Thoracic aorta (tissue), 2 donors: ENCODE results near the gene PRTG. TPM values are rescaled to one million over a fixed set of nuclear protein-coding genes. Genes with fewer than 3 reads are reported as not detected.

Experiments
- ATAC-seq: fragments of 150-250 bp; one replicate; pipeline ENCODE4 v1.8.0; 2017; ENCODE audit warnings: low read depth; ENCODE audit not compliant: insufficient number of reproducible peaks, low FRiP score
- DNase-seq: peaks from one replicate; pipeline ENCODE4 v3.0.0-alpha.2; 2020; ENCODE audit warnings: low spot score
- H3K27ac ChIP-seq, 2 donors: fragments of 200-600 bp; sonication (generic); 1 replicate in 1 of 2; 2 replicates in 1 of 2; pipeline ENCODE4 v1.5.1; 2016; ENCODE audit warnings: mild to moderate bottlenecking in 2 of 2, moderate library complexity in 2 of 2
- H3K27me3 ChIP-seq: fragments of 200-600 bp; sonication (generic); replicated peaks from 2 replicates; pipeline ENCODE4 v1.6.0; 2016; ENCODE audit warnings: mild to moderate bottlenecking; ENCODE audit not compliant: insufficient read depth
- H3K36me3 ChIP-seq: fragments of 200-600 bp; sonication (generic); one replicate; pipeline ENCODE4 v1.5.1; 2016
- H3K4me1 ChIP-seq, 2 donors: fragments of 200-600 bp; sonication (generic); 1 replicate in 1 of 2; 2 replicates in 1 of 2; pipeline versions ENCODE4 v1.5.1 to v1.6.0; 2016; ENCODE audit warnings: low read depth in 2 of 2, mild to moderate bottlenecking in 1 of 2; ENCODE audit not compliant: control insufficient read depth in 1 of 2
- H3K4me3 ChIP-seq: fragments of 200-600 bp; sonication (generic); 2 replicates; pipeline ENCODE4 v1.5.1; 2016; ENCODE audit warnings: mild to moderate bottlenecking
- H3K9me3 ChIP-seq: fragments of 200-600 bp; sonication (generic); 2 replicates; pipeline ENCODE4 v1.5.1; 2016
- total RNA-seq, 2 donors: library from RNA; depleted of rRNA; stranded (reverse); fragments of >200 nt; gene quantifications; one replicate each; pipeline versions ENCODE4 v1.1.0 to v1.2.3, GENCODE V29; 2016
- TF ChIP-seq, protein P1 (sequence below): fragments of 200-600 bp; sonication (generic); IDR thresholded peaks from one replicate; pipeline ENCODE4 v1.5.1; 2019; ENCODE audit warnings: antibody characterized with exemption

PRTG gene
- total RNA-seq, 2 donors from 2014 or later, result 0.41 to 3.0 TPM

DNA sequence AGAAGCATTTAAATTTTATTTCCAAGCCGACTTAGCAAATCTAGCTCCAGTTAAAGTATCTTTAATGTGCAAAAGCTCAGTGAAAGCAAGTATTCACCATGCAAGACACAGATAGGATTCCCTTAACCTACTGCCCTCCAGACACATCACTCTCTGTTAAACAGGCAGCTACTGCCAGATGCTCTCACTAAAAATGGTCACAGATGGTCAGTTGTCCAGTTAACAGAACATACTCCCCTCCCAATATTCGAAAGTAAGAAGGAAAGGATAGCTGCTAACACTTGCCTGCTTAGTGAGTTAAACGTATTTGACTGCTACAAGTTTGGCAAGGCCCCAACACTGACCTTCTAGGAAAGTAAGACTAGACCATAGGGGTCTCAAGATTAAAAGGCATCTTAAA, 73.7 kb downstream of the PRTG start:
- Histone ChIP-seq H3K4me3 (no peak overlapping the region), H3K4me1 (no peaks in the 10 kb centered on the region), H3K27me3 (no peaks in the 10 kb centered on the region), H3K27ac (no peak overlapping the region), H3K9me3 (no peaks in the 10 kb centered on the region), H3K36me3 (no peaks in the 10 kb centered on the region)
- ATAC-seq (no peak), DNase-seq (no peak)
- TF ChIP-seq, protein P1, sequence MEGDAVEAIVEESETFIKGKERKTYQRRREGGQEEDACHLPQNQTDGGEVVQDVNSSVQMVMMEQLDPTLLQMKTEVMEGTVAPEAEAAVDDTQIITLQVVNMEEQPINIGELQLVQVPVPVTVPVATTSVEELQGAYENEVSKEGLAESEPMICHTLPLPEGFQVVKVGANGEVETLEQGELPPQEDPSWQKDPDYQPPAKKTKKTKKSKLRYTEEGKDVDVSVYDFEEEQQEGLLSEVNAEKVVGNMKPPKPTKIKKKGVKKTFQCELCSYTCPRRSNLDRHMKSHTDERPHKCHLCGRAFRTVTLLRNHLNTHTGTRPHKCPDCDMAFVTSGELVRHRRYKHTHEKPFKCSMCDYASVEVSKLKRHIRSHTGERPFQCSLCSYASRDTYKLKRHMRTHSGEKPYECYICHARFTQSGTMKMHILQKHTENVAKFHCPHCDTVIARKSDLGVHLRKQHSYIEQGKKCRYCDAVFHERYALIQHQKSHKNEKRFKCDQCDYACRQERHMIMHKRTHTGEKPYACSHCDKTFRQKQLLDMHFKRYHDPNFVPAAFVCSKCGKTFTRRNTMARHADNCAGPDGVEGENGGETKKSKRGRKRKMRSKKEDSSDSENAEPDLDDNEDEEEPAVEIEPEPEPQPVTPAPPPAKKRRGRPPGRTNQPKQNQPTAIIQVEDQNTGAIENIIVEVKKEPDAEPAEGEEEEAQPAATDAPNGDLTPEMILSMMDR, result no peak

DNA sequence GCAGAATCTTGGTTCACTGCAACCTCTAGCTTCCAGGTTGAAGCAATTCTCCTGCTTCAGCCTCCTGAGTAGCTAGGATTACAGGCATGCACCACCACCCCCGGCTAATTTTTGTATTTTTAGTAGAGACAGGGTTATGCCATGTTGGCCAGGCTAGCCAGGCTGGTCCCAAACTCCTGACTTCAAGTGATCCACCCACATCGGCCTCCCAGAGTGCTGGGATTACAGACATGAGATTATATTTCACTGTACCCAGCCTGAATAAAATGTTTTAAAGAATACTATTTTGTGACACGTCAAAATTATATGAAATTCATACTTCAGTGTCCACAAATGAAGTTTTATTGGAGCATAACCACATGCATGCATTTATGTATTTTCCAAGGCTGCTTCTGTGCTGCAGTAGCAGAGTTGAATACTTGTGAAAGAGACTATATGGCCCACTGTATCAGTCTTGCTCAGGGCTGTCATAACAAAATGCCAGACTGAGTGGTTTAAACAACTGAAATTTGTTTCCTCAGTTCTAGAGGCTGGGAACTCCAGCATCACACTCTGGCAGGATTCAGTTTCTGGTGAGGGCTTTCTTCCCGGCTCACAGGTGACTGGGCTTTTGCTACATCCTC, 77.2 kb downstream of the PRTG start:
- ATAC-seq (no peak), DNase-seq (no peak)
- no peaks in the 10 kb centered on the region for H3K27me3 ChIP-seq
- no peak overlapping the region for H3K4me3 ChIP-seq
- H3K4me1 ChIP-seq, result no peaks in the 10 kb centered on the region
- H3K36me3 ChIP-seq, result no peaks in the 10 kb centered on the region
- no peaks in the 10 kb centered on the region for H3K9me3 ChIP-seq
- TF ChIP-seq, protein P1, result no peak
- H3K27ac ChIP-seq, result no peak overlapping the region

GRCh38 chr15:55661428-55661827, 81.5 kb downstream of the PRTG start:
- no peak overlapping the region for H3K4me3 ChIP-seq
- TF ChIP-seq, protein P1, result no peak
- no peak overlapping the region for H3K27ac ChIP-seq

GRCh38 chr15:55660153-55660552, 82.8 kb downstream of the PRTG start:
- Histone ChIP-seq H3K36me3 (no peaks in the 10 kb centered on the region), H3K4me3 (no peak overlapping the region), H3K4me1 (no peaks in the 10 kb centered on the region), H3K27me3 (no peaks in the 10 kb centered on the region), H3K9me3 (no peaks in the 10 kb centered on the region), H3K27ac (no peak overlapping the region)
- DNase-seq (no peak), ATAC-seq (no peak)
- TF ChIP-seq, protein P1, result no peak

More at GRCh38 chr15:55661428-55661827, 81.5 kb downstream of the PRTG start:
- Histone ChIP-seq H3K36me3 (no peaks in the 10 kb centered on the region), H3K4me1 (no peaks in the 10 kb centered on the region), H3K27me3 (no peaks in the 10 kb centered on the region), H3K9me3 (no peaks in the 10 kb centered on the region)
- DNase-seq (no peak), ATAC-seq (no peak)

DNA sequence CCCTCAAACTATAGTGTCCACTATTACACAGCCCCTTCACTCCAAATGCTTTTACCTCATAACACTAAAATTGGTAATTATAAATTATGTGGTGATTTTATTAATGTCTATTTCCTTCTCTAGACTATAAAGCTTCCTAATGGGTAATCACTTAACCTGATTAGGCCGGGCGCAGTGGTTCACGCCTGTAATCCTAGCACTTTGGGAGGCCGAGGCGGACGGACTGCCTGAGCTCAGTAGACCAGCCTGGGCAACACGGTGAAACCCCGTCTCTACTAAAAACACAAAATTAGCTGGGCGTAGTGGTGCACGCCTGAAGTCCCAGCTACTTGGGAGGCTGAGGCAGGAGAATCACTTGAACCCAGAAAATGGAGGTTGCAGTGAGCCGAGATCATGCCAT, 83.5 kb downstream of the PRTG start:
- TF ChIP-seq, protein P1, result no peak
- H3K27me3 ChIP-seq, result no peaks in the 10 kb centered on the region
- no peak for DNase-seq
- H3K9me3 ChIP-seq, result no peaks in the 10 kb centered on the region
- no peak overlapping the region for H3K4me3 ChIP-seq
- H3K27ac ChIP-seq, result no peak overlapping the region
- no peaks in the 10 kb centered on the region for H3K36me3 ChIP-seq
- ATAC-seq, result no peak
- H3K4me1 ChIP-seq, result no peaks in the 10 kb centered on the region
